Astrocyte of the cerebellum (primary cell): ENCODE measurements around the gene DSTN.

Experiments used
- DNase-seq: peaks from one replicate; pipeline ENCODE4 v3.0.0-alpha.2; 2011; ENCODE audit warnings: low read depth
- H3K4me3 ChIP-seq: 2 replicates; pipeline ENCODE4 v1.5.1; 2011; ENCODE audit warnings: mild to moderate bottlenecking, low read depth, low read length, moderate library complexity
- CTCF ChIP-seq: IDR thresholded peaks from 2 replicates; pipeline ENCODE4 v1.5.1; 2012; ENCODE audit warnings: low read length, low read depth, moderate library complexity, mild to moderate bottlenecking; ENCODE audit errors: missing control alignments
- in situ Hi-C: cut with HindIII; loops from 2 replicates; pipeline ENCODE4 v1.10.0; 2017; ENCODE audit warnings: low sequenced_read_pairs

Gene DSTN

GRCh38 chr20:17620371-17621228 is 50.7 kb downstream of the DSTN start:
- in situ Hi-C loops = no loop called here

GRCh38 chr20:17621229-17621968 is 51.5 kb downstream of the DSTN start:
- no peak for TF ChIP-seq CTCF
- in situ Hi-C loops = no loop called here
- DNase-seq = no peak
- H3K4me3 ChIP-seq = no peak overlapping the region

More at GRCh38 chr20:17620371-17621228, 50.7 kb downstream of the DSTN start:
- TF ChIP-seq CTCF = no peak
- no peak for DNase-seq
- no peak overlapping the region for H3K4me3 ChIP-seq

- TF ChIP-seq CTCF = no peak
- H3K4me3 ChIP-seq = no peak overlapping the region
- DNase-seq = no peak
- in situ Hi-C loops = no loop called here
Measured at GRCh38 chr20:17622086-17622850, 52.4 kb downstream of the DSTN start.

- in situ Hi-C loops = no loop called here
- DNase-seq = no peak
- no peak for TF ChIP-seq CTCF
- H3K4me3 ChIP-seq = no peak overlapping the region
Measured at GRCh38 chr20:17622851-17623508, 53.1 kb downstream of the DSTN start.

- TF ChIP-seq CTCF = no peak
- in situ Hi-C loops = no loop called here
- H3K4me3 ChIP-seq = no peak overlapping the region
- DNase-seq = no peak
Measured at GRCh38 chr20:17624070-17624469, 54.2 kb downstream of the DSTN start.
